GM12875 (cell line): ENCODE measurements around the gene CUBN.

Experiments
- H3K4me3 ChIP-seq: one replicate; pipeline ENCODE4 v1.5.1; 2011; ENCODE audit warnings: low read depth, low read length, control low read depth
- TF ChIP-seq, protein P1 (sequence below): IDR thresholded peaks from 2 replicates; pipeline ENCODE4 v1.5.1; 2011; ENCODE audit warnings: low read depth, mild to moderate bottlenecking, control low read depth, inconsistent platforms, low read length, moderate library complexity, borderline replicate concordance; ENCODE audit not compliant: insufficient read depth

Gene CUBN

DNA sequence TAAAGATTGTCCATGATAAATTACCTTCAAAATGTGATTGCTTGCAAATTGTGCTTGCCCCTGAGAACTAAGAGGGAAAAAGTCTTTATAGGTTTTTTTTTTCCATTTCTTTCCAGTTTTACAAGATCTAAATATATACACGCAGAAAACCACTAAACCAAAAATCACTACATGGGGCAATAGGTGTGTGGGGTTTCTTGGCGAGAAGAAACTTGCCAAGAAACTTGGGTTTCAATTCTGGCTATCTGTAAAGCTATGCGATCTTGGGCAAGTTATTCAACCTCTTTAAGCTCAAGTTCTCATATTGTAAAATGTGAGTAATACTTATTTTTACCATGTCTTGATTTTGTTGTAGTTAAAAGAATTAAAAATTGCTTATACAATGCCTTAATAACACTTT lies 17.0 kb downstream of the CUBN start:
- TF ChIP-seq, protein P1, sequence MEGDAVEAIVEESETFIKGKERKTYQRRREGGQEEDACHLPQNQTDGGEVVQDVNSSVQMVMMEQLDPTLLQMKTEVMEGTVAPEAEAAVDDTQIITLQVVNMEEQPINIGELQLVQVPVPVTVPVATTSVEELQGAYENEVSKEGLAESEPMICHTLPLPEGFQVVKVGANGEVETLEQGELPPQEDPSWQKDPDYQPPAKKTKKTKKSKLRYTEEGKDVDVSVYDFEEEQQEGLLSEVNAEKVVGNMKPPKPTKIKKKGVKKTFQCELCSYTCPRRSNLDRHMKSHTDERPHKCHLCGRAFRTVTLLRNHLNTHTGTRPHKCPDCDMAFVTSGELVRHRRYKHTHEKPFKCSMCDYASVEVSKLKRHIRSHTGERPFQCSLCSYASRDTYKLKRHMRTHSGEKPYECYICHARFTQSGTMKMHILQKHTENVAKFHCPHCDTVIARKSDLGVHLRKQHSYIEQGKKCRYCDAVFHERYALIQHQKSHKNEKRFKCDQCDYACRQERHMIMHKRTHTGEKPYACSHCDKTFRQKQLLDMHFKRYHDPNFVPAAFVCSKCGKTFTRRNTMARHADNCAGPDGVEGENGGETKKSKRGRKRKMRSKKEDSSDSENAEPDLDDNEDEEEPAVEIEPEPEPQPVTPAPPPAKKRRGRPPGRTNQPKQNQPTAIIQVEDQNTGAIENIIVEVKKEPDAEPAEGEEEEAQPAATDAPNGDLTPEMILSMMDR = no peak

DNA sequence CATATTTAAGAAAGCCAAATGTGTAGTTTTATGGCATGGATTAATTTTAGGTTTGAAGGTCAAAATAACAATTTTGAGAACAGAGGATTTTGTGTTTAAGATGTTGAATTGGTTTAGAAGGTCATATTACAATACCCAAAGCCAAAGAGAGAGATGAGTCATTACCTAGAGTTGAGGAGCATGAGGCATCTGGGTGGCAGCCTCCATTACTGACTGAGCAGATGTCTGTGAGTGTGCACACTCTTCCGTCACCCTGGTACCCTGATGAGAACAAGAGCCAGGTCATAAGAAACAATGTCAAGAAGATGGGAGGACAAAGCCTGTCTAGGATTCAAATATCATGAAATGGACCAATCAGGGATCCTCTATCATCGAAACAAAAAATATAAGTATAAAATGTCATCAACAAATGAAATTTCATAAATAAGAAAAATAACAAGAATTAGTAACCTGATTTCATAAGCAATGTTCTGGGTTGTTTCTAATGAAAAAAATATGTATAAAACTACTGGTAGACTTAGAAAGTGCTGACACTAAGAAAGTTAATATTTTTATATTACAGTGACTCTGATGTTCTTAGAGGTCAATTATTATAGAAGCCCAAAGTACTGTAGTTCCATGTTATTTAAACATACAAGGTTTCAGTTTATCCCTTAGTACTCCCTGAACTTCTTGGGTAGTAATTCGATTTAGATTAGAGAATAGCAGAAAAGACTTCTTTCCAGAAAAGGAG lies 20.0 kb downstream of the CUBN start:
- no peak overlapping the region for H3K4me3 ChIP-seq

More for the DNA sequence above, 17.0 kb downstream of the CUBN start:
- no peak overlapping the region for H3K4me3 ChIP-seq

DNA sequence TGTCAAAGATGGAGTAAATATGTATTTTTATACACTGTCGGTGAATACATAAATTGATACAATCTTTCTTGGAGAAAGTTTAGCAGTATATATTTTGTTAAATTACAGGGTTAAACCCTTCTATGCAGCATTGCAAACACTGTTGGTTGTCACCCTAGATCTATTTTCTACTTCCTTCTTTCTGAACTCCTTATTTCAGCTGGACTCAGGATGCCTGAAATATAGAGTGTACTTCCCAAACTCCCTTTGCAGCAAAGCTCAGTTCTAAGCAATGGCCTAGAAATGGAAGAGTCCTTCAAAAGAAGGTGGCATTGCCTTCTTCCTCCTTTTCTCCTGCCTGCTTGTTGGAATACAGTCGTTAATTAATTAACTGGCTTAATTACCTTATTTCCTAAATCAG lies 20.6 kb downstream of the CUBN start:
- TF ChIP-seq, protein P1 = no peak
- H3K4me3 ChIP-seq = no peak overlapping the region

More for the DNA sequence above, 20.0 kb downstream of the CUBN start:
- TF ChIP-seq, protein P1 = no peak

DNA sequence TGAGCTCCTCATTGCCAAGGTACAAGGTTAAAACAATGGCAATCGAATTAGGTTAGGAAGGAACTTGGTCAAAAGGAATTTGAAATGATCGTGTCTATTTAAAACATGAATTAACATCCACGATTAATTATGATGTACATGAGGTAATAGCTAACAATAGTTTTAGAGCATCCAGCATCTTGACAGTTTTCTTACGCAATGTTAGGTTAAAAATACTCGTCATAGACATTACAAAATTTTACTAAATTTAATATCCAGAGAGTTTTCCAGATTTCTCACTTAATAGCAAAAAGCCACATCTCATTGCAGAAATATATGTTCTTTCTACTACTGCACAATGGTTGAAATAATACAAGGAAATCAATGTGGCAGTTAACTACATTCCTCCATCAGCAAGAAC lies 22.6 kb downstream of the CUBN start:
- H3K4me3 ChIP-seq = no peak overlapping the region
- TF ChIP-seq, protein P1 = no peak

DNA sequence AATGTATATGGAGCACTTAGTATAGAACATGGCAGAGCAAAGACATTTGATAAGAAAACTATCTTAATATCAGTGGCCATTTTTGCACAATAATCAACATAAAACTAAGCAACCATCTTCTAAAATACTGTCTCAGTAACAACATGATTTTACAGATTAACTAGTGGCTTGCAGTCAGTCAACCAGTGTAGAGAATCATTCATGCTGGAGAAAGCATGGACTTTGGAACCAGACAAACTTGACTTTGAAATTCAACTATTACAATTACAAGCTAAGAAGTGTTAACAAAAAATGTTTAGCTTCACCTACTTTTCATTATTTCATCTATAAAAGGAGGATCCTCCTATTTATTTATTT lies 27.7 kb downstream of the CUBN start:
- TF ChIP-seq, protein P1 = no peak
- no peak overlapping the region for H3K4me3 ChIP-seq

DNA sequence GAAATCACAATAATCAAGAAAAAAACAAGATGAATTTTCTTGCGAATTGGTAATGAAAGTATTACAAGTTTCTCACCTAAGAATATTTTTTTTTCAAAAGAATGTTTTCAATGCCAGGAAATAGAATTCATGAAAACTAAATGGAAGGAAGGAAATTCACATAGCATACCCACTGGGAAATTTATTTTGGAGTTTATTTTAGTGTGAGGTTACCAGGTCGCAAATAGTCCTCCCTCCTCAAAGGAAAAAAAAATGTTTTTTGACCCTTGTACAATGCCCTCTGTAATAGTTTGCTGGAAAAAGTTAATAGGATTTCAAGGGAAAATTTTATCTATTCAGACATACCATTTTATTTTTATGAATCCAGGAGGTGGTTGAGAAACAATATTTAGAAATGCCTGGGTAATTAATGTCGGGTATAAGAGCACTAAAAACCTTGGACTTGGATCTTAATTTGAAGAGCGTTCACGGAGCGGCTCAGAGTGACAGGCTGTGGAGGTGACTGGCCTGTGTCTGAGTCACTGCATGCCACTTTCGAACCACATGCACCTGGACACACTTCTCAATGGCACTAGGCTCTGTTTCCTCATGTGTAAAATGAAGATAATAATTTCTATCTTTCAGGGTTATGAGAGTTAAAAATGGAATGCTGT lies 28.2 kb downstream of the CUBN start:
- no peak overlapping the region for H3K4me3 ChIP-seq
- TF ChIP-seq, protein P1 = no peak

DNA sequence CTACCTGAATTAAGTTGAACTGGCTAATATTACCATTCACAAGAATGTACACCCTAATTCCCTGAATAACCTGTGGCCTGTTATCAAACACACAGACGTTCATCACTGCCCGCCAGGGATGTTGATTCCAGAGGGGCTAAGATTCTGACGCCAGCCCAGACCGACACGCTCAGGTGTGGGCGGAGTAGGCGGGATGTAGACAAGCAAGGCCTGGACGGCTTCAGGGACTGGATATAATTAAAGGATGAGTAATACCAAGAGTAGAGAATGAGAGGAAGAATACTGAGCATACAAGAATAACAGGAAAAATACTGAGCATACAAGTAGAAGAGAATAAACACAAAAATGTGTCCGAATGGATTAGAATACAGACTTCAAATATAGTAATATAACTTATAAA lies 29.0 kb downstream of the CUBN start:
- no peak overlapping the region for H3K4me3 ChIP-seq
- TF ChIP-seq, protein P1 = no peak
